Coronary artery (tissue), 2 donors: ENCODE measurements around the gene CST1.
"Not testable (repeated sequence)": the region's sequence is repeated elsewhere in the genome, so short reads cannot be mapped to it uniquely, and the experiment has no call there.

Source experiments
- DNase-seq: peaks from one replicate; pipeline ENCODE4 v3.0.0-alpha.2; 2017; ENCODE audit warnings: low spot score
- H3K27ac ChIP-seq, 2 donors: fragments of 200-600 bp; sonication (generic); one replicate each; pipeline ENCODE4 v1.5.1; 2016 to 2019
- H3K4me3 ChIP-seq: fragments of 200-600 bp; sonication (generic); 2 replicates; pipeline ENCODE4 v1.5.1; 2016; ENCODE audit warnings: mild to moderate bottlenecking, moderate library complexity
- CTCF ChIP-seq: fragments of 200-600 bp; sonication (generic); IDR thresholded peaks from one replicate; pipeline ENCODE4 v1.5.1; 2019; ENCODE audit warnings: antibody characterized with exemption

The CST1 gene

GRCh38 chr20:23766531-23766930 is 15.8 kb upstream of the CST1 start:
- TF ChIP-seq CTCF, result no peak
- no peak overlapping the region for H3K27ac ChIP-seq
- peak; percentile 55 for DNase-seq
- no peak overlapping the region for H3K4me3 ChIP-seq

- TF ChIP-seq CTCF, result no peak
- DNase-seq, result no peak
- no peak overlapping the region for H3K4me3 ChIP-seq
- H3K27ac ChIP-seq, result no peak overlapping the region
Observed at GRCh38 chr20:23765578-23765977, 14.8 kb upstream of the CST1 start.

- H3K4me3 ChIP-seq, DNase-seq, H3K27ac ChIP-seq: not testable (repeated sequence)
Observed at GRCh38 chr20:23764630-23765029, 13.9 kb upstream of the CST1 start.

- DNase-seq, result peak; percentile 53
- H3K27ac ChIP-seq, result no peak overlapping the region
- H3K4me3 ChIP-seq, result no peak overlapping the region
- no peak for TF ChIP-seq CTCF
Observed at GRCh38 chr20:23763345-23763744, 12.6 kb upstream of the CST1 start.

GRCh38 chr20:23759306-23759940 is 8.7 kb upstream of the CST1 start:
- Histone ChIP-seq H3K27ac (no peak overlapping the region), H3K4me3 (no peak overlapping the region)
- TF ChIP-seq CTCF, result no peak
- DNase-seq, result peak; percentile 41

- H3K27ac ChIP-seq, DNase-seq, H3K4me3 ChIP-seq: not testable (repeated sequence)
Observed at GRCh38 chr20:23756792-23757191, 6.1 kb upstream of the CST1 start.

GRCh38 chr20:23755131-23755611 is 4.4 kb upstream of the CST1 start:
- peak; percentile 35 for DNase-seq
- H3K4me3 ChIP-seq, H3K27ac ChIP-seq: not testable (repeated sequence)

- TF ChIP-seq CTCF, result no peak
- Histone ChIP-seq H3K27ac (no peak overlapping the region), H3K4me3 (no peak overlapping the region)
- DNase-seq, result no peak
Observed at GRCh38 chr20:23754731-23755130, 4.0 kb upstream of the CST1 start.

- TF ChIP-seq CTCF, result no peak
- no peak overlapping the region for H3K27ac ChIP-seq
- H3K4me3 ChIP-seq, result no peak overlapping the region
- DNase-seq, result no peak
Observed at GRCh38 chr20:23753589-23753988, 2.9 kb upstream of the CST1 start.
